Thyroid gland (tissue), 4 donors: Measurements from ENCODE around the gene A2M.

ENCODE experiments used
- CTCF ChIP-seq, 6 experiments: fragments of 200-600 bp in 3 of 6; fragments of 450-650 bp in 3 of 6; sonication (generic) in 3 of 6; IDR thresholded peaks; one replicate each; pipeline ENCODE4 v1.5.1; 2016 to 2019; ENCODE audit warnings: antibody characterized with exemption in 6 of 6, mild to moderate bottlenecking in 2 of 6, inconsistent platforms in 1 of 6, moderate library complexity in 1 of 6
- POLR2A ChIP-seq, 2 donors: fragments of 450-650 bp; IDR thresholded peaks; one replicate each; pipeline ENCODE4 v1.6.1; 2017; ENCODE audit warnings: antibody characterized with exemption in 2 of 2, mild to moderate bottlenecking in 2 of 2, moderate library complexity in 1 of 2

- TF ChIP-seq CTCF (IDR thresholded peaks at IDR 0.05): no peak
- TF ChIP-seq POLR2A (IDR thresholded peaks at IDR 0.05): no peak
Observed at GRCh38 chr12:9103050-9103849, 12.5 kb downstream of the A2M start.
